GM12873 (cell line): ENCODE data around the gene TMSB4Y.

ENCODE experiments used
- TF ChIP-seq, protein P1 (sequence below): IDR thresholded peaks from 2 replicates; pipeline ENCODE4 v1.5.1; 2012; ENCODE audit warnings: low read depth, mild to moderate bottlenecking, moderate library complexity, low read length, control low read depth; ENCODE audit not compliant: insufficient read depth; ENCODE audit errors: missing control alignments

TMSB4Y gene

DNA sequence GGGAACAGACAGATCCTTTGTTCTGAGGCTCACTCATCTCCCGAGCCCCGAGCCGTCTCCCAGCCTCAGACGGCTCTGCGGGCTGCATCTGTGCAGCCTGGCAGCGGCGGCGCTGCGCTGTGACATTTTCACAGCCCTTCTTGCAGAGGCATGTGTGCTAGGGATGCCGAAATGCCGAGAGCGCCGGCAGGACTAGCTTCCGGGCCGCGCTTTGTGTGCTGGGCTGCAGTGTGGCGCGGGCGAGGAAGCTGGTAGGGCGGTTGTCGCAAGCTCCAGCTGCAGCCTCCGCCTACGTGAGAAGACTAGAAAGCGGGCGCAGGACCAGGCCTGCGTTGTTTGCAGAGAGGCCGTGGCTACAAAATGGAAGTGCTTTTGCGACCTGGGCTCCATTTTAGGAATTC lies at the start of gene TMSB4Y:
TMSB4Y (plus strand) TSS at position 332 of the 401 bp plus-strand sequence.
- TF ChIP-seq, protein P1, sequence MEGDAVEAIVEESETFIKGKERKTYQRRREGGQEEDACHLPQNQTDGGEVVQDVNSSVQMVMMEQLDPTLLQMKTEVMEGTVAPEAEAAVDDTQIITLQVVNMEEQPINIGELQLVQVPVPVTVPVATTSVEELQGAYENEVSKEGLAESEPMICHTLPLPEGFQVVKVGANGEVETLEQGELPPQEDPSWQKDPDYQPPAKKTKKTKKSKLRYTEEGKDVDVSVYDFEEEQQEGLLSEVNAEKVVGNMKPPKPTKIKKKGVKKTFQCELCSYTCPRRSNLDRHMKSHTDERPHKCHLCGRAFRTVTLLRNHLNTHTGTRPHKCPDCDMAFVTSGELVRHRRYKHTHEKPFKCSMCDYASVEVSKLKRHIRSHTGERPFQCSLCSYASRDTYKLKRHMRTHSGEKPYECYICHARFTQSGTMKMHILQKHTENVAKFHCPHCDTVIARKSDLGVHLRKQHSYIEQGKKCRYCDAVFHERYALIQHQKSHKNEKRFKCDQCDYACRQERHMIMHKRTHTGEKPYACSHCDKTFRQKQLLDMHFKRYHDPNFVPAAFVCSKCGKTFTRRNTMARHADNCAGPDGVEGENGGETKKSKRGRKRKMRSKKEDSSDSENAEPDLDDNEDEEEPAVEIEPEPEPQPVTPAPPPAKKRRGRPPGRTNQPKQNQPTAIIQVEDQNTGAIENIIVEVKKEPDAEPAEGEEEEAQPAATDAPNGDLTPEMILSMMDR = no peak

DNA sequence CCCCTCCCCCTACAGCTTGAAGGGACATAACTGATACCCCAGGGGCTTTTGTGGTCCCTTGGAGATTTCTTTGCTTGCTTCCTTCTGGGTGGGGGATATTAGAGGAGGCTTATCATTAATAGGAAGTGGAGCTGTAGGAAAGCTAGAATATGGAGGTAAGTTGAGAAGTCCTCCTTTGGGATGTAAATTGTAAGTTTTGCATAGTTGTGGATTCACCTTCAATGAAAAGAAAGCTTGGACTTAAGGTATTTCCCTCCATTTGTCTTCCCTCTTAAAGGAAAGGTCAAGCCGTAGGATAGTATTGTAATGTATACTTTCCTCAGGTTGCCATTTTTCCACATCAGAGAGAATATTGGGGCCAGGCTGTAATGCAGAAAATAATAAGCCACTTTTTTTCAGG lies 39.5 kb upstream of the TMSB4Y start:
- TF ChIP-seq, protein P1 = no peak

DNA sequence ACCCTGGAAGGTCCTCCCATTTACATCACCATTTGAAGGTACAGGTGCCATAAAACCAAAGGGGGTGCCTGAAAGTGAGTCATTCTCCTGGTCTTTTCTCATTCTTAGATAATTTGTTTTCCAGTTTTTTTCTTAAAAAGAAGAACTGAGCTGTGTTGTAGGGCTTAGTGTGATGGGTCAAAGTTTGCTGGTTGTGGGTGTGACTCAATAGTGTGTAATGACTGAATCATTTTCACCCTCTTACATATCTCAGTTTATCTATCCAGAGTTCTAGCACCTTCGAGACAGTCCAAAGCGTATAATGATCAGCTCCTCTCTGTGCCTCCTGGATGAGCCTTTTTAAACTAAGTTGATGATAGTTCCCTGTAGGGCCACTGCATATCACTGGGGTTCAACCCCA lies 32.6 kb upstream of the TMSB4Y start:
- TF ChIP-seq, protein P1 = no peak

DNA sequence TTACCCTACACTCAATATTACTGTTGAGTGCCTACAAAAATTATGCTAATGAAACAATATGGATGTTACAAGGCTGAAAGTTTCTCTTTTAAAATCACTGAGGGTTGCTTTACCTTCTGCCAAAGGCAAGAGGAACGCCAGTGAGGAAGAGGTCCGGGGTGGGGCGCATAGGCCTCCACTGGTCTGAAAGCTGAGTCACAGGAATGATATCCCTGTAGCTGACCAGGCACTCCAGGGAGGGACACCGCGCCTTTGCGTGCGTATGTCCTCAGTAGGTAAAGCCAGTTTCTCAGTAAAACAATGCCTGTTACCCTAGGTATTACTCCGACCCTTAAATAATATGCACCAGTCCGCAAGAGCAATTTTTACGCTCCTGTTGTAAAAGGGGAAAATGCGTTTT lies 1.4 kb upstream of the TMSB4Y start:
- TF ChIP-seq, protein P1 = no peak

DNA sequence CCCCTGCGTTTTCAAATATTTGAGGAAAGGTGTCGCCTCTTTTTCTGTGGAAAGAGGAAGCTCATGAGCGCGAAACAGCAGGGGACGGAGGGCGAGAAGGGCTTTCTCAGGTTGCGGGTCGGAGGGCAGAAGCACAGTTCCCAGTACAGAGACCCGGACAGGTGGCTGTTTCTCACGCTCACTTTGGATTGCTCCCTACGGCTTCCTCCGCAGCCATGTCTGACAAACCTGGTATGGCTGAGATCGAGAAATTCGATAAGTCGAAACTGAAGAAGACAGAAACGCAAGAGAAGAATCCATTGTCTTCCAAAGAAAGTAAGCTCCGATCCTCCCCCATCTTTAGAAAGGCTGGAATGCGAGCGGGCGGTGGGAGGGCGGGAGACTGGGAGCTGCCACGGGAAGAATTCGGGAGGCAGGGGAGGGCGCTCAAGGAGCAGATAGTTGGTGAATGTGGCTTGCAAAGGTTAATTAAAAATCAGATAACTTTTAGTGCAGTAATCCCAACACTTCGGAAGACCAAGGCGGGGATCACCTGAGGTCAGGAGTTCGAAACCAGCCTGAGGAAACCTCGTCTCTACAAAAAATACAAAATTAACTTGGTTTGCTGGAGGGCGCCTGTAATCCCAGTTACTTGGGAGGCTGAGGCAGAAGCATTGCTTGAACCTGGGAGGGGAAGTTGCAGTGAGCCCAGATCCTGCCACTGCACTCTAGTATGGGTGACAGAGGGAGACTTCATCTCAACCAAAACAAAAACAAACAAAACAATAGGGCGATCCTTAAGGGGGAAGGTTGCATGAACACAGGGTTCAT lies 627 bp downstream of the TMSB4Y start:
- TF ChIP-seq, protein P1 = no peak

DNA sequence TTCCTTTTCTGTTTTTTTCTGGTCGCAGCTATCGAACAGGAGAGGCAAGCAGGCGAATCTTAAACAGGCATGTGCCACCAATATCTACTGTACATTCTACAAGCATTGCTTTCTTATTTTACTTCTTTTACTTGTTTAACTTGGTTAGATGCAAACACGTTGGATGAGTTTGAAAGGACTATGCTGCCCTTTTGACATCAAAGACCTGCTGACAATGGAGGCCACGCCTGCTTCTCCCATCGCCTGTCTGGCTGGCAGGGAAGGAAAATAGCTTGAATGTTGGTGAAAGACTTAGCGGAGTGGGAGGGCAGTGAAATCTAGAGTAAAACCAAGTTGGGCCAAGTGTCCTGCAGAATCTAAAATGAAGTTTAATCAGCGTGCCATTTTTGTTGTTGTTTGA lies 1.5 kb downstream of the TMSB4Y start:
- TF ChIP-seq, protein P1 = no peak

DNA sequence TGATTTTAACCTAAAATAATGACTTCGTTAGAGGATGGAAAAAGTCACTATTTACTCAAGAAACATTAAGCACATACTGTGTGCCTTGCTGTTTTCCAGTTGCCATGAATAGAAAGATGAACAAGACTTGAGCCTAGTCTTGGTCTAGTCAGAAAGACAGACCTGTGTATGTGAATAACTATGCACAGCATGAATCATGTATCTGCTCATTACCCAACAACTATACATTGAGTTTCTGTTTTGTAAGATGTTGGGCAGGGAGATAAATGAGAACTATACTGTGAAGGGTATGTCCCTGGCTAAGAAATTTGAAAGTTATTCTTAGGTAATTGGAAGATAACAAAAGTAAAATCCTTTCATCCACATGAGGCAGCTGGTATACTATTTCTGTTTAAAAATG lies 4.3 kb downstream of the TMSB4Y start:
- TF ChIP-seq, protein P1 = no peak
